Left ventricle myocardium inferior (tissue), 1 donor: ENCODE measurements around the gene CCDC188. TPM values are rescaled to one million over a fixed set of nuclear protein-coding genes. Genes with fewer than 3 reads are reported as not detected.

Experiments
- DNase-seq: peaks from one replicate; pipeline ENCODE4 v3.0.0-alpha.2; 2020
- H3K27ac ChIP-seq: fragments of 200-600 bp; replicated peaks from 2 replicates; pipeline ENCODE4 v1.8.0; 2021
- H3K27me3 ChIP-seq: fragments of 200-600 bp; 2 replicates; pipeline ENCODE4 v1.8.0; 2021; ENCODE audit warnings: low read depth
- H3K36me3 ChIP-seq: fragments of 200-600 bp; 2 replicates; pipeline ENCODE4 v1.8.0; 2021
- H3K4me1 ChIP-seq: fragments of 200-600 bp; 2 replicates; pipeline ENCODE4 v1.8.0; 2021
- H3K4me3 ChIP-seq: fragments of 200-600 bp; 2 replicates; pipeline ENCODE4 v1.8.0; 2021; ENCODE audit warnings: mild to moderate bottlenecking, moderate library complexity
- H3K9me3 ChIP-seq: fragments of 200-600 bp; replicated peaks from 2 replicates; pipeline ENCODE4 v1.8.0; 2021
- CTCF ChIP-seq: fragments of 200-600 bp; IDR thresholded peaks from 2 replicates; pipeline ENCODE4 v1.8.0; 2021; ENCODE audit warnings: antibody characterized with exemption, mild to moderate bottlenecking, borderline replicate concordance
- intact Hi-C: fragments of 100-400 bp; cut with micrococcal nuclease; formaldehyde crosslinking; loops from one replicate; pipeline ENCODE4 v1.11.0; 2022
- total RNA-seq: library from RNA; stranded (reverse); fragmentation: NEBNext Ultra II Directional; extraction: Animal tissue kit (Norgen Biotek cat#: 25700); gene quantifications from one replicate; pipeline ENCODE4 v1.2.1, GENCODE V29; 2021
- donor health status: DM: no; HTN: yes; CAD: no; lungs with severe emphysema.

CCDC188 gene
- total RNA-seq, 1 donor from 2014 or later: not detected

GRCh38 chr22:20172141-20172613 is 21.3 kb upstream of the CCDC188 start:
- intact Hi-C loops: no loop called here
- no peak for TF ChIP-seq CTCF
- no peak for DNase-seq

GRCh38 chr22:20171288-20172140 is 20.7 kb upstream of the CCDC188 start:
- Histone ChIP-seq H3K4me1 (no peaks in the 10 kb centered on the region), H3K9me3 (no peaks in the 10 kb centered on the region), H3K4me3 (no peak overlapping the region), H3K27me3 (peaks cover 15% of the 10 kb centered on the region), H3K36me3 (no peaks in the 10 kb centered on the region), H3K27ac (no peak overlapping the region)
- TF ChIP-seq CTCF: no peak
- intact Hi-C loops: no loop called here
- no peak for DNase-seq

More at GRCh38 chr22:20172141-20172613, 21.3 kb upstream of the CCDC188 start:
- Histone ChIP-seq H3K27ac (no peak overlapping the region), H3K36me3 (no peaks in the 10 kb centered on the region), H3K27me3 (peaks cover 13% of the 10 kb centered on the region), H3K4me1 (no peaks in the 10 kb centered on the region), H3K9me3 (no peaks in the 10 kb centered on the region), H3K4me3 (no peak overlapping the region)

- TF ChIP-seq CTCF: no peak
- no peak for DNase-seq
- Histone ChIP-seq H3K27ac (no peak overlapping the region), H3K27me3 (peaks cover 21% of the 10 kb centered on the region), H3K36me3 (no peaks in the 10 kb centered on the region), H3K9me3 (no peaks in the 10 kb centered on the region), H3K4me1 (no peaks in the 10 kb centered on the region), H3K4me3 (no peak overlapping the region)
- intact Hi-C loops: no loop called here
Measured at GRCh38 chr22:20170170-20170569, 19.3 kb upstream of the CCDC188 start.

- no peak for DNase-seq
- no peaks in the 10 kb centered on the region for H3K4me1 ChIP-seq
- H3K9me3 ChIP-seq: no peaks in the 10 kb centered on the region
- H3K36me3 ChIP-seq: no peaks in the 10 kb centered on the region
- H3K27ac ChIP-seq: no peak overlapping the region
- intact Hi-C loops: no loop called here
- TF ChIP-seq CTCF: no peak
- H3K4me3 ChIP-seq: no peak overlapping the region
- peaks cover 21% of the 10 kb centered on the region for H3K27me3 ChIP-seq
Measured at GRCh38 chr22:20169253-20169822, 18.5 kb upstream of the CCDC188 start.

- H3K4me1 ChIP-seq: no peaks in the 10 kb centered on the region
- peaks cover 21% of the 10 kb centered on the region for H3K27me3 ChIP-seq
- no peaks in the 10 kb centered on the region for H3K9me3 ChIP-seq
- no peak for TF ChIP-seq CTCF
- no peak overlapping the region for H3K4me3 ChIP-seq
- H3K27ac ChIP-seq: no peak overlapping the region
- intact Hi-C loops: no loop called here
- DNase-seq: no peak
- H3K36me3 ChIP-seq: no peaks in the 10 kb centered on the region
Measured at GRCh38 chr22:20167643-20168322, 16.9 kb upstream of the CCDC188 start.
